K562 (cell line): Measurements from ENCODE around the gene THEMIS. TPM values are rescaled to one million over a fixed set of nuclear protein-coding genes. Genes with fewer than 3 reads are reported as not detected.

ENCODE experiments used
- ATAC-seq: fragments of 200-7000 bp; cut with Tn5 transposase; 3 replicates; pipeline ENCODE4 v1.9.1; 2020; ENCODE audit warnings: moderate library complexity
- BruUV-seq: library from RNA; stranded (reverse); fragments of 400-500 nt; replicated peaks from 2 replicates; lab custom pipeline; 2021; lab: Mats Ljungman, UMichigan
- CTCF ChIA-PET: fragments of 300-600 bp; formaldehyde crosslinking; extraction: SDS; loops from one replicate; lab custom pipeline; 2021; ENCODE audit warnings: low intra/inter-chr PET ratio; lab: Yijun Ruan, JAX
- POLR2A ChIA-PET: fragments of 300-600, 350-650 bp; sonication (Branson Sonifier 250); formaldehyde crosslinking; extraction: SDS; loops from one replicate; lab custom pipeline; 2021; ENCODE audit warnings: antibody characterized with exemption, inconsistent platforms; lab: Yijun Ruan, JAX
- DNase-seq, 4 experiments: peaks; one replicate each; pipeline versions ENCODE4 v3.0.0 to v3.0.0-alpha.2; 2011 to 2018; ENCODE audit warnings: low spot score in 3 of 4, mixed read lengths in 3 of 4; ENCODE audit errors: extremely low read depth in 1 of 4
- FAIRE-seq: peaks from 2 replicates; lab custom pipeline; 2011; peaks lifted over from hg19 to GRCh38; lab: Jason Lieb, UNC
- H2AFZ ChIP-seq: 2 replicates; pipeline ENCODE4 v1.6.0; 2011; ENCODE audit warnings: low read depth, low read length, control low read depth, inconsistent platforms
- H3K27ac ChIP-seq: fragments of 200-600 bp; 3 replicates; pipeline ENCODE4 v1.8.0; 2011; ENCODE audit warnings: low read depth, mild to moderate bottlenecking, control low read depth, inconsistent platforms, low read length, moderate library complexity, mixed read lengths; ENCODE audit errors: extremely low read depth
- H3K27me3 ChIP-seq, 2 experiments: fragments of 300-600 bp in 1 of 2; 2 replicates in 1 of 2; 3 replicates in 1 of 2; pipeline versions ENCODE4 v1.6.0 to v1.8.0; 2011; ENCODE audit warnings: inconsistent platforms in 2 of 2, low read length in 2 of 2, mild to moderate bottlenecking in 1 of 2, mixed read lengths in 1 of 2, moderate library complexity in 1 of 2; ENCODE audit not compliant: control insufficient read depth in 2 of 2, insufficient read depth in 2 of 2
- H3K36me3 ChIP-seq: fragments of 300-600 bp; 3 replicates; pipeline ENCODE4 v1.8.0; 2011; ENCODE audit warnings: mild to moderate bottlenecking, low read length, inconsistent platforms; ENCODE audit not compliant: control insufficient read depth, insufficient read depth
- H3K4me1 ChIP-seq, 2 experiments: fragments of 200-600 bp in 1 of 2; replicated peaks in 1 of 2; 2 replicates in 1 of 2; 3 replicates in 1 of 2; pipeline versions ENCODE4 v1.5.1 to v1.8.0; 2011; ENCODE audit warnings: inconsistent platforms in 2 of 2, low read length in 2 of 2, mild to moderate bottlenecking in 1 of 2, mixed read lengths in 1 of 2, moderate library complexity in 1 of 2; ENCODE audit not compliant: control insufficient read depth in 2 of 2, insufficient read depth in 2 of 2
- H3K4me2 ChIP-seq: 2 replicates; pipeline ENCODE4 v1.6.1; 2011; ENCODE audit warnings: low read length, control low read depth, inconsistent platforms, mixed read lengths; ENCODE audit not compliant: insufficient read depth
- H3K4me3 ChIP-seq: fragments of 200-600 bp; sonication (generic), shearing (Covaris generic); 2 replicates; pipeline ENCODE4 v1.5.1; 2016; ENCODE audit warnings: control low read depth, inconsistent platforms
- H3K79me2 ChIP-seq: fragments of 200-600 bp; 3 replicates; pipeline ENCODE4 v1.8.0; 2011; ENCODE audit warnings: low read length, inconsistent platforms; ENCODE audit not compliant: control insufficient read depth, insufficient read depth
- H3K9ac ChIP-seq, 2 experiments: 2 replicates each; pipeline versions ENCODE4 v1.6.0 to v1.6.1; 2011; ENCODE audit warnings: low read depth in 2 of 2, low read length in 2 of 2, control low read depth in 1 of 2, inconsistent platforms in 1 of 2, mild to moderate bottlenecking in 1 of 2, mixed read lengths in 1 of 2; ENCODE audit not compliant: insufficient read depth in 1 of 2
- H3K9me1 ChIP-seq: one replicate; pipeline ENCODE4 v1.6.0; 2011; ENCODE audit warnings: inconsistent platforms, mild to moderate bottlenecking, low read length, moderate library complexity; ENCODE audit not compliant: control insufficient read depth, insufficient read depth
- H3K9me3 ChIP-seq: replicated peaks from 2 replicates; pipeline ENCODE4 v1.5.1; 2011; ENCODE audit warnings: low read depth, low read length, inconsistent platforms; ENCODE audit not compliant: control insufficient read depth, insufficient read depth
- H4K20me1 ChIP-seq: replicated peaks from 2 replicates; pipeline ENCODE4 v1.6.1; 2011; ENCODE audit warnings: low read length, inconsistent platforms, mixed read lengths; ENCODE audit not compliant: control insufficient read depth, insufficient read depth
- ESRRB ChIP-seq: fragments of 250-450 bp; sonication (Bioruptor Pico); IDR thresholded peaks from 2 replicates; pipeline ENCODE4 v1.5.0; 2020; ENCODE audit warnings: mild to moderate bottlenecking, moderate library complexity, borderline replicate concordance
- MECOM ChIP-seq: fragments of 250-450 bp; sonication (Bioruptor Pico); IDR thresholded peaks from 2 replicates; pipeline ENCODE4 v1.8.0; 2022; ENCODE audit warnings: inconsistent platforms
- MTF1 ChIP-seq: fragments of 250-450 bp; sonication (Bioruptor Pico); IDR thresholded peaks from 2 replicates; pipeline ENCODE4 v1.9.0; 2021; ENCODE audit warnings: moderate library complexity, mild to moderate bottlenecking, inconsistent platforms, borderline replicate concordance
- PCBP2 ChIP-seq: fragments of 200-400 bp; formaldehyde crosslinking; IDR thresholded peaks from 2 replicates; pipeline ENCODE4 v1.6.1; 2018; ENCODE audit warnings: low read length, low read depth, mild to moderate bottlenecking, moderate library complexity; ENCODE audit not compliant: poor library complexity, severe bottlenecking
- SMC3 ChIP-seq: conservative IDR thresholded peaks from 2 replicates; pipeline ENCODE4 v1.6.1; 2011; ENCODE audit warnings: low read depth, low read length, improper control_type of control experiment; ENCODE audit not compliant: insufficient read depth
- ZNF23 ChIP-seq: fragments of 250-450 bp; sonication (Bioruptor Pico); IDR thresholded peaks from 2 replicates; pipeline ENCODE4 v1.4.0; 2020; ENCODE audit warnings: mild to moderate bottlenecking
- WGBS: fragments of 100-300 bp; shearing (Covaris generic); methylation state at CpG from one replicate; pipeline ENCODE4 v1.1.6; 2016; ENCODE audit warnings: low coverage, mixed read lengths; ENCODE audit not compliant: insufficient coverage; ENCODE audit errors: missing lambda C conversion rate; 5-methylcytosine and 5-hydroxymethylcytosine counted together
- in situ Hi-C: fragments of 300-500 bp; cut with MboI; formaldehyde crosslinking; loops from 4 replicates; pipeline ENCODE4 v1.15.0; 2018; ENCODE audit warnings: inconsistent platforms, mixed read lengths
- intact Hi-C: fragments of 100-400 bp; cut with micrococcal nuclease; formaldehyde crosslinking; loops from 2 replicates; pipeline ENCODE4 v1.14.2; 2022
- polyA plus RNA-seq, 8 experiments: library from polyadenylated mRNA; depleted of rRNA in 4 of 8; stranded (reverse) in 5 of 8; unstranded in 3 of 8; fragments of >200 nt; fragmentation: Nextera tagmentation in 2 of 8; fragmentation: Illumina TruSeq in 1 of 8; extraction: Ambion mirVana in 2 of 8; extraction: Trizol in 1 of 8; gene quantifications; 2 replicates each; pipeline versions ENCODE4 v1.2.1 to v1.2.3, GENCODE V29; 2011 to 2014; ENCODE audit warnings: inconsistent platforms in 1 of 8, missing spikeins in 1 of 8
- total RNA-seq, 7 experiments: library from RNA; depleted of rRNA in 6 of 7; stranded (reverse); fragments of >200 nt in 6 of 7; fragmentation: Illumina TruSeq in 2 of 7; extraction: Trizol in 2 of 7; gene quantifications; 2 replicates each; pipeline versions ENCODE4 v1.2.1 to v1.2.3, GENCODE V29; 2011 to 2021; ENCODE audit warnings: low replicate concordance in 1 of 7
- TF ChIP-seq, protein P1 (sequence below): sonication (generic); IDR thresholded peaks from 2 replicates; pipeline ENCODE4 v1.6.1; 2016
- TF ChIP-seq, protein P2 (sequence below): fragments of 450-650 bp; IDR thresholded peaks from 2 replicates; pipeline ENCODE4 v1.6.1; 2016; ENCODE audit warnings: antibody characterized with exemption

Gene THEMIS
- total and polyA plus RNA-seq, 9 of the 15 experiments (the other 6 are each of a cell fraction or from before 2014, with no cell fraction given): 0.09 TPM; not detected in 8

DNA sequence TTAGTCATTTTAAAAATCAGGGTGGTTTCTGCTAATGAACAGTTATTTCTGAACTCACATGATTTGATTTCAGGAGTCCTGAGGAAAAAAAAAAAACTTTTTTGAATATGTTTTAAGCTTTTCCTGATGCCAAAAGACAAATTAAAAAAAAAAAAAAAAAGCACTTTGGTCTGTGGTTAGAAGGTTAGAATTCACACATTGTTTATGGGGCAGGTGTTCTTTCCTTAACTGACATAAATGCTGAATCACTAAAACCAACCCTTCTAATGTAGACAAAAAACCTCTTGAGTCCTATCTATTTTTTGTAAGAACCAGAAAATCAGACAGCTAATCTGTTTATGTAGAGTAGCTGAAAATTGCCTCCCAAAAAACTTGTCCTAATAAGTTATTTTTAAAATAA, 20.4 kb downstream of the THEMIS start (continued):
- TF ChIP-seq ZNF23 (CRISPR knock-in tag) (no peak), SMC3 (no peak)
- TF ChIP-seq, all 486 proteins: peak for 0

DNA sequence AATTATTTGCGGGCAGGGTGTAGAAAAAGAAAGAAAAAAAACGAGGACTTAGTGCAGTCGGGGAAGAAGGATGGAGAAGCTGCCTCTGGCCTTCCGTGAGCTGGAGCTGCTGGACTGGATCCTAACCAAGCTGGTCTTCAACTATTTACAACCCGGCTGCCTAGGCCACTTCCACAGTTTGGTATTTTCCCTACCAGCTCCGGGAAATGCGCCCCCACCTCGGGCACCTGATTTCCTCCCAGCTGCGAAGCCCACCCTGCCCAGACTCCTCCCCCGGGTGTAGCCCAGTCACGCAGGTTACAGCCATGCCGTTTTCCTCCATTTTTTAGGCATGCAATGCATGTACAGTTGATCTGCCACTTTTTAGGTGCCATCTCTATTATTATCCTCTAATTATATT, 21.2 kb downstream of the THEMIS start:
- CTCF ChIA-PET: no interaction called here
- FAIRE-seq: no peak
- in situ Hi-C loops: no loop called here
- TF ChIP-seq MTF1 (CRISPR knock-in tag) (no peak), PCBP2 (no peak), MECOM (no peak), ESRRB (CRISPR knock-in tag) (no peak)
- TF ChIP-seq, protein P1, sequence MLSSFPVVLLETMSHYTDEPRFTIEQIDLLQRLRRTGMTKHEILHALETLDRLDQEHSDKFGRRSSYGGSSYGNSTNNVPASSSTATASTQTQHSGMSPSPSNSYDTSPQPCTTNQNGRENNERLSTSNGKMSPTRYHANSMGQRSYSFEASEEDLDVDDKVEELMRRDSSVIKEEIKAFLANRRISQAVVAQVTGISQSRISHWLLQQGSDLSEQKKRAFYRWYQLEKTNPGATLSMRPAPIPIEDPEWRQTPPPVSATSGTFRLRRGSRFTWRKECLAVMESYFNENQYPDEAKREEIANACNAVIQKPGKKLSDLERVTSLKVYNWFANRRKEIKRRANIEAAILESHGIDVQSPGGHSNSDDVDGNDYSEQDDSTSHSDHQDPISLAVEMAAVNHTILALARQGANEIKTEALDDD: no peak
- TF ChIP-seq, protein P2, sequence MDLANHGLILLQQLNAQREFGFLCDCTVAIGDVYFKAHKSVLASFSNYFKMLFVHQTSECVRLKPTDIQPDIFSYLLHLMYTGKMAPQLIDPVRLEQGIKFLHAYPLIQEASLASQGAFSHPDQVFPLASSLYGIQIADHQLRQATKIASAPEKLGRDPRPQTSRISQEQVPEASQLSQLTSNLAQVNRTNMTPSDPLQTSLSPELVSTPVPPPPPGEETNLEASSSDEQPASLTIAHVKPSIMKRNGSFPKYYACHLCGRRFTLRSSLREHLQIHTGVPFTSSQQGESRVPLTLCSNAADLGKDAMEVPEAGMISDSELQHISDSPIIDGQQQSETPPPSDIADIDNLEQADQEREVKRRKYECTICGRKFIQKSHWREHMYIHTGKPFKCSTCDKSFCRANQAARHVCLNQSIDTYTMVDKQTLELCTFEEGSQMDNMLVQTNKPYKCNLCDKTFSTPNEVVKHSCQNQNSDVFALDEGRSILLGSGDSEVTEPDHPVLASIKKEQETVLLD: no peak
- Histone ChIP-seq H2AFZ (no peak overlapping the region), H3K9ac (no peak overlapping the region), H3K27me3 (no peaks in the 10 kb centered on the region), H3K27ac (no peak overlapping the region), H3K4me2 (no peak overlapping the region), H3K9me1 (no peaks in the 10 kb centered on the region), H3K9me3 (no peaks in the 10 kb centered on the region), H3K79me2 (no peaks in the 10 kb centered on the region), H3K36me3 (no peaks in the 10 kb centered on the region), H4K20me1 (no peaks in the 10 kb centered on the region), H3K4me3 (no peak overlapping the region), H3K4me1 (no peaks in the 10 kb centered on the region)
- DNase-seq: no peak
- under 1% methylated on average over 10 of the region's 12 CpGs for WGBS
- no peak for ATAC-seq
- POLR2A ChIA-PET: no interaction called here
- BruUV-seq: no TSS peak
- intact Hi-C loops: no loop called here
